Lower lobe of right lung (tissue), 2 donors: ENCODE data around the gene PICALM. TPM values are rescaled to one million over a fixed set of nuclear protein-coding genes. Genes with fewer than 3 reads are reported as not detected.
A peak's percentile ranks its signal among the peaks of the same experiment; 100 is the strongest.

Experiments used
- ATAC-seq, 2 donors: fragments of 200-7000 bp; cut with Tn5 transposase; one replicate each; pipeline ENCODE4 v1.9.1; 2020 to 2022; ENCODE audit warnings: mild to moderate bottlenecking in 2 of 2, moderate library complexity in 2 of 2
- DNase-seq: peaks from one replicate; pipeline ENCODE4 v3.0.0-alpha.2; 2020
- H3K27ac ChIP-seq: fragments of 200-600 bp; one replicate; pipeline ENCODE4 v1.8.0; 2022
- H3K27me3 ChIP-seq: fragments of 200-600 bp; one replicate; pipeline ENCODE4 v1.8.0; 2022; ENCODE audit warnings: low read depth
- H3K36me3 ChIP-seq: fragments of 200-600 bp; one replicate; pipeline ENCODE4 v1.8.0; 2022; ENCODE audit warnings: mild to moderate bottlenecking
- H3K4me1 ChIP-seq: fragments of 200-600 bp; one replicate; pipeline ENCODE4 v1.8.0; 2022
- H3K4me3 ChIP-seq: fragments of 200-600 bp; one replicate; pipeline ENCODE4 v1.8.0; 2022; ENCODE audit warnings: mild to moderate bottlenecking
- H3K9me3 ChIP-seq: fragments of 200-600 bp; one replicate; pipeline ENCODE4 v1.8.0; 2022
- intact Hi-C: fragments of 100-400 bp; cut with DNase I; formaldehyde crosslinking; loops from one replicate; pipeline ENCODE4 v1.11.0; 2022
- total RNA-seq: library from RNA; stranded (reverse); fragmentation: NEBNext Ultra II Directional; extraction: Animal tissue kit (Norgen Biotek cat#: 25700); gene quantifications from one replicate; pipeline ENCODE4 v1.2.1, GENCODE V29; 2021
- TF ChIP-seq, protein P1 (sequence below): fragments of 200-600 bp; IDR thresholded peaks from one replicate; pipeline ENCODE4 v1.8.0; 2022; ENCODE audit warnings: antibody characterized with exemption, mild to moderate bottlenecking
- donor health status: DM: no; HTN: yes; CAD: no; lungs with severe emphysema.

PICALM gene
- total RNA-seq, 1 donor from 2014 or later, result 190 TPM

DNA sequence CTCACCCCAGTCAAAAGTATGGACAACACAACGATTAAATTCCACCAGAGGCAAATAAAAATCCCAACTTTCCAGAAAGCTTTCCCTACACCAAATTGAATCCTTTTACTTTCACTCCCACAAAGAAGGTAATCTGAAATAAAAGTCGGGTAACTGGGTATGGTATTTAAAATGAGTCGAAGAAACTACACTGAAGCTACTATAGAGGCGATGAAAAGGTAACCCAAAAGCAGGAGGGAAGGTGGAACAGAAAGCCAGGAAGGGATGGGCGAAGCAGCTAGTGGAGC, 1.1 kb downstream of the PICALM start:
- DNase-seq, result no peak
- Histone ChIP-seq H3K4me3 (peak overlapping the region; percentile 93), H3K36me3 (no peaks in the 10 kb centered on the region), H3K4me1 (peaks cover 48% of the 10 kb centered on the region), H3K27ac (peak overlapping the region; percentile 98), H3K9me3 (no peaks in the 10 kb centered on the region), H3K27me3 (no peaks in the 10 kb centered on the region)
- intact Hi-C loops, result no loop called here
- ATAC-seq, result no peak
- TF ChIP-seq, protein P1, sequence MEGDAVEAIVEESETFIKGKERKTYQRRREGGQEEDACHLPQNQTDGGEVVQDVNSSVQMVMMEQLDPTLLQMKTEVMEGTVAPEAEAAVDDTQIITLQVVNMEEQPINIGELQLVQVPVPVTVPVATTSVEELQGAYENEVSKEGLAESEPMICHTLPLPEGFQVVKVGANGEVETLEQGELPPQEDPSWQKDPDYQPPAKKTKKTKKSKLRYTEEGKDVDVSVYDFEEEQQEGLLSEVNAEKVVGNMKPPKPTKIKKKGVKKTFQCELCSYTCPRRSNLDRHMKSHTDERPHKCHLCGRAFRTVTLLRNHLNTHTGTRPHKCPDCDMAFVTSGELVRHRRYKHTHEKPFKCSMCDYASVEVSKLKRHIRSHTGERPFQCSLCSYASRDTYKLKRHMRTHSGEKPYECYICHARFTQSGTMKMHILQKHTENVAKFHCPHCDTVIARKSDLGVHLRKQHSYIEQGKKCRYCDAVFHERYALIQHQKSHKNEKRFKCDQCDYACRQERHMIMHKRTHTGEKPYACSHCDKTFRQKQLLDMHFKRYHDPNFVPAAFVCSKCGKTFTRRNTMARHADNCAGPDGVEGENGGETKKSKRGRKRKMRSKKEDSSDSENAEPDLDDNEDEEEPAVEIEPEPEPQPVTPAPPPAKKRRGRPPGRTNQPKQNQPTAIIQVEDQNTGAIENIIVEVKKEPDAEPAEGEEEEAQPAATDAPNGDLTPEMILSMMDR, result no peak

DNA sequence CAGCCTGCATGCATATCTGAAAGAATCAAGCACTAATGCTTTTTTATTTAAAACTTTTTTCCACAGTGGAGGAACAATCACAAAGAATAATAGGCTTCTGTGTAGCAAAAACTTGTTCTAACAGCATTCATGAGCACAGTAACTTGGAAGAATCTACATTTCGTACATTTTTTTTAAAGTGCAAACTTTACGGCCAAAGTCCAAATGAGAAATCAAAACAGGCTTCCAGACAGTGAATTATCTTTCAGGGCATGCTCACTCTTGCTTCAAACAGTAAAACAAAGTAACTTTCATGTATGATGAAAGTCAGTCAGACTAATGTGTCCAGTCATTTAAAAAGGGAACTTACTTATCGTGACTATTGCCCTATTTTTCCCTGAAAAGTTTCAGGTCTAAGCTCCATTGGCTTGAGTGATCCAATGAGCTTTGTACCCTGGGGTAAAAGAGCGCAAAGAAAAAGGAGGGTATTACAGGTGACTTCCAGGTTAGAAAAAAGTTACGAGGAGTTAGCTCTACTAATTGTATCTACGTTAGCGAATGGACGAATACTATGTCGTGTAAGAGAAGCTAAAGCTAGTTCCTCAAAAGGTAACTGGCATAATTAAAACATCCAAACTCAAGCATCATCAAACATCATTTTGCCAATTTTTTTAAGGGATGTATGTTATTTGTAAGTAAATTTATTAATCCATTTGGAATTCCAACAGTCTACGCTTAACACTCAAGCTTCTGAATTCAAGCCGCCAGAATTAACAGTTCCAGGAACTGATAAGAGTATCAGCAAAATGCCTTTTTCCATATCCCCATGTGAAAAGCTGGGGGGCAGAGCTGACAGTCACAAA, 1.7 kb downstream of the PICALM start:
- DNase-seq (no peak), ATAC-seq (no peak)
- intact Hi-C loops, result no loop called here
- Histone ChIP-seq H3K4me3 (peak overlapping the region; percentile 93), H3K36me3 (no peaks in the 10 kb centered on the region), H3K27ac (peak overlapping the region; percentile 98), H3K27me3 (no peaks in the 10 kb centered on the region), H3K4me1 (peaks cover 53% of the 10 kb centered on the region), H3K9me3 (no peaks in the 10 kb centered on the region)
- TF ChIP-seq, protein P1, result no peak

DNA sequence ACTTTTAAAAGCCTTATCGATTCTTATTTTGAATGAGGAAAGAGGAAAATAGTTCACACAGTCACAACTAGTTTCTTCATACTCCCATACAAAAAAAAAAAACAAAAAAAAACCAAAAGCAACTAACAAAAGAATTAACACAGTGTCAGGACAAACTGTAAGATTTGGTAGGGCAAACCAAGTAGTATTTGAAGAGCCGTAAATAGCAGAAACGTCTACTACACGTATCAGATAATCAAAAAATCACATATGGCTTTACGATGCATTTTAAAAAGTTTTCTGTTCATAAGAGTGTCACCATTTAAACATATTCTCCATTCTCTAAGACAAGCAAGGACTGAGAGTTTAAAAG, 2.3 kb downstream of the PICALM start:
- H3K27me3 ChIP-seq, result no peaks in the 10 kb centered on the region
- H3K4me3 ChIP-seq, result peak overlapping the region; percentile 93
- intact Hi-C loops, result no loop called here
- TF ChIP-seq, protein P1, result no peak
- no peak for DNase-seq
- H3K27ac ChIP-seq, result peak overlapping the region; percentile 98
- no peaks in the 10 kb centered on the region for H3K36me3 ChIP-seq
- ATAC-seq, result no peak
- no peaks in the 10 kb centered on the region for H3K9me3 ChIP-seq
- peaks cover 59% of the 10 kb centered on the region for H3K4me1 ChIP-seq

DNA sequence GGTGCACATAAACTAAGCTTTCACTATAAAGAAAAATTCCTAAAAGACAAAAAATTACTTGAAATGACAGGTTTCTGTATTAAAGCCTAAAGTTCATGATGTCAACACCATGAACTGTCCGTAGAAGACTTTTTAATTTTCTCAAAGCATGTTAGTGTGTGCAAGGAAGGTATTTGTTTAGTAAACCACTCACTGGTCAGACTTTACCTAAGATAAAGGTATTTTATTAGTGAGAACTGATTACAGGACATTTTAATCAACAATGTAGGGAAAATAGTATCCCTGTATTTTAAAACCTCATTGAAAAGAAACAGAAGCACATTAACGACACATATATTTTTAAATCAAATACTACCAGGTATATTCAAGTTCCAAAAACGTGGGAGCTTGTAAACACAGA, 2.9 kb downstream of the PICALM start:
- ATAC-seq (no peak), DNase-seq (no peak)

DNA sequence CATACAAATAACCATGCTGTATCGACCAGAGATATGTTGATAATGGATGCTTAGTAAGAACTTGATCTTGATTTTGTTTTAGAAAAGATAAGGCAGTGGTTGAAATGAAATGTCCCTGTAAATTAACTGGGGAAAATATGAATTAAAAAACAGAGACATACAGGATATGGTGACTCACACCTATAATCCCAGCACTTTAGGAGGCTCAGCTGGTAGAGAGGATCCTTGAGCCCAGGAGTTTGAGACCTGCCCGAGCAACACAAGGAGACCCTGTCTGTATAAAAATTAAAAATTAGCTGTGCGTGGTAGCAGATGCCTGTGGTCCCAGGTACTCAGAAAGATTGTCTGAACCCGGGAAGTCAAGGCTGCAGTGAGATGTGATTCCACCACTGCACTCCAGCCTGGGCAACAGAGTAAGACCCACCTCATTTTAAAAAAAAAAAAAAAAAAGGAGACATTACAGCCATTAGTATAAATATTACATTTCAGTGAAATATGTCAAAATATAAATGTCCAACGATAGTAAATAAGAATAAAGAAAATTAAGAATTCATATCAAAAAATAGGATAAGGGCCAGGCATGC, 4.6 kb downstream of the PICALM start:
- H3K4me3 ChIP-seq, result peak overlapping the region; percentile 93
- H3K27ac ChIP-seq, result peak overlapping the region; percentile 62
- peaks cover 72% of the 10 kb centered on the region for H3K4me1 ChIP-seq
- H3K9me3 ChIP-seq, result no peaks in the 10 kb centered on the region
- TF ChIP-seq, protein P1, result no peak
- no peaks in the 10 kb centered on the region for H3K27me3 ChIP-seq
- intact Hi-C loops, result no loop called here
- ATAC-seq (no peak), DNase-seq (no peak)
- H3K36me3 ChIP-seq, result no peaks in the 10 kb centered on the region

More for the DNA sequence above, 2.9 kb downstream of the PICALM start:
- Histone ChIP-seq H3K27ac (peak overlapping the region; percentile 98), H3K27me3 (no peaks in the 10 kb centered on the region), H3K4me3 (peak overlapping the region; percentile 93), H3K4me1 (peaks cover 65% of the 10 kb centered on the region), H3K36me3 (no peaks in the 10 kb centered on the region), H3K9me3 (no peaks in the 10 kb centered on the region)
- intact Hi-C loops, result no loop called here
- TF ChIP-seq, protein P1, result no peak
